Loucy (cell line): ENCODE data around the gene DSCAM.

Experiments used
- H2AFZ ChIP-seq: fragments of 200-600 bp; sonication (generic); 2 replicates; pipeline ENCODE4 v1.6.0; 2016; ENCODE audit warnings: antibody characterized with exemption, mild to moderate bottlenecking, low read length, moderate library complexity
- H3F3A ChIP-seq: fragments of 200-600 bp; 2 replicates; pipeline ENCODE4 v1.6.0; 2016; ENCODE audit warnings: antibody characterized with exemption, low read depth, mild to moderate bottlenecking
- H3K27me3 ChIP-seq: fragments of 200-600 bp; sonication (generic); 2 replicates; pipeline ENCODE4 v1.6.1; 2014; ENCODE audit warnings: low read length, mild to moderate bottlenecking; ENCODE audit not compliant: insufficient read depth, poor library complexity, severe bottlenecking
- H3K36me3 ChIP-seq: fragments of 200-600 bp; sonication (generic); 2 replicates; pipeline ENCODE4 v1.6.1; 2016; ENCODE audit warnings: low read length; ENCODE audit not compliant: insufficient read depth
- H3K4me1 ChIP-seq: fragments of 200-600 bp; sonication (generic); 2 replicates; pipeline ENCODE4 v1.5.1; 2014; ENCODE audit warnings: low read length, mild to moderate bottlenecking; ENCODE audit not compliant: insufficient read depth, poor library complexity, severe bottlenecking
- H3K4me2 ChIP-seq: fragments of 200-600 bp; sonication (generic); 2 replicates; pipeline ENCODE4 v1.6.0; 2014; ENCODE audit warnings: antibody characterized with exemption, low read length, low read depth, mild to moderate bottlenecking; ENCODE audit not compliant: poor library complexity, severe bottlenecking
- H3K4me3 ChIP-seq: fragments of 200-600 bp; sonication (generic); 2 replicates; pipeline ENCODE4 v1.5.1; 2014; ENCODE audit warnings: low read length, mild to moderate bottlenecking, mixed read lengths; ENCODE audit not compliant: poor library complexity, severe bottlenecking
- H3K79me2 ChIP-seq: fragments of 200-600 bp; sonication (generic); 2 replicates; pipeline ENCODE4 v1.6.1; 2014; ENCODE audit warnings: low read length; ENCODE audit not compliant: insufficient read depth
- H3K9ac ChIP-seq: fragments of 200-600 bp; sonication (generic); 2 replicates; pipeline ENCODE4 v1.6.0; 2014; ENCODE audit warnings: mild to moderate bottlenecking, low read depth, low read length, moderate library complexity; ENCODE audit not compliant: poor library complexity, severe bottlenecking
- H3K9me2 ChIP-seq: fragments of 200-600 bp; sonication (generic); replicated peaks from 2 replicates; pipeline ENCODE4 v1.6.1; 2016; ENCODE audit warnings: low read depth, low read length, mixed read lengths
- H3K9me3 ChIP-seq: fragments of 200-600 bp; sonication (generic); 2 replicates; pipeline ENCODE4 v1.6.1; 2014; ENCODE audit warnings: mild to moderate bottlenecking, antibody characterized with exemption, low read length, low read depth; ENCODE audit not compliant: insufficient read depth
- H4K20me1 ChIP-seq: fragments of 200-600 bp; sonication (generic); 2 replicates; pipeline ENCODE4 v1.6.0; 2014; ENCODE audit warnings: antibody characterized with exemption, low read length, mild to moderate bottlenecking; ENCODE audit not compliant: insufficient read depth, poor library complexity, severe bottlenecking
- CTCF ChIP-seq: fragments of 200-600 bp; sonication (generic); conservative IDR thresholded peaks from 2 replicates; pipeline ENCODE4 v1.5.1; 2014; ENCODE audit warnings: mild to moderate bottlenecking, antibody characterized with exemption, low read length
- EZH2phosphoT487 ChIP-seq: fragments of 200-600 bp; IDR thresholded peaks from 2 replicates; pipeline ENCODE4 v1.6.1; 2018; ENCODE audit warnings: antibody characterized with exemption, mild to moderate bottlenecking, moderate library complexity, borderline replicate concordance

The DSCAM gene

GRCh38 chr21:40796464-40796863 is 50.5 kb downstream of the DSCAM start:
- Histone ChIP-seq H3K27me3 (no peaks in the 10 kb centered on the region), H3K4me3 (no peak overlapping the region), H3K9me3 (peaks cover 11% of the 10 kb centered on the region)

GRCh38 chr21:40795313-40795712 is 51.6 kb downstream of the DSCAM start:
- Histone ChIP-seq H3K4me3 (no peak overlapping the region), H3K4me2 (no peak overlapping the region), H4K20me1 (no peaks in the 10 kb centered on the region), H3K9me3 (peaks cover 7% of the 10 kb centered on the region), H3K79me2 (no peaks in the 10 kb centered on the region), H3K36me3 (no peaks in the 10 kb centered on the region), H3K27me3 (no peaks in the 10 kb centered on the region), H3K9me2 (no peaks in the 10 kb centered on the region), H3K4me1 (no peaks in the 10 kb centered on the region), H3K9ac (no peak overlapping the region), H2AFZ (no peak overlapping the region), H3F3A (no peaks in the 10 kb centered on the region)
- no peak for TF ChIP-seq CTCF
- no peak for TF ChIP-seq EZH2phosphoT487

More at GRCh38 chr21:40796464-40796863, 50.5 kb downstream of the DSCAM start:
- no peaks in the 10 kb centered on the region for H3K4me1 ChIP-seq
- H2AFZ ChIP-seq = no peak overlapping the region
- TF ChIP-seq EZH2phosphoT487 = no peak
- no peak for TF ChIP-seq CTCF
- H3K9me2 ChIP-seq = no peaks in the 10 kb centered on the region
- no peaks in the 10 kb centered on the region for H3K79me2 ChIP-seq
- H4K20me1 ChIP-seq = no peaks in the 10 kb centered on the region
- H3F3A ChIP-seq = no peaks in the 10 kb centered on the region
- H3K9ac ChIP-seq = no peak overlapping the region
- H3K36me3 ChIP-seq = no peaks in the 10 kb centered on the region
- H3K4me2 ChIP-seq = no peak overlapping the region

GRCh38 chr21:40792691-40793456 is 54.1 kb downstream of the DSCAM start:
- H3K9me2 ChIP-seq = no peaks in the 10 kb centered on the region
- no peaks in the 10 kb centered on the region for H4K20me1 ChIP-seq
- H3K4me2 ChIP-seq = no peak overlapping the region
- H3K36me3 ChIP-seq = no peaks in the 10 kb centered on the region
- H3F3A ChIP-seq = no peaks in the 10 kb centered on the region
- peaks cover 5% of the 10 kb centered on the region for H3K9me3 ChIP-seq
- no peaks in the 10 kb centered on the region for H3K27me3 ChIP-seq
- no peak overlapping the region for H3K9ac ChIP-seq
- no peak overlapping the region for H2AFZ ChIP-seq
- no peaks in the 10 kb centered on the region for H3K4me1 ChIP-seq
- H3K79me2 ChIP-seq = no peaks in the 10 kb centered on the region
- no peak overlapping the region for H3K4me3 ChIP-seq
- TF ChIP-seq CTCF (no peak), EZH2phosphoT487 (no peak)
